Keratinocyte (primary cell): ENCODE results near the gene LYPD6. TPM values are rescaled to one million over a fixed set of nuclear protein-coding genes. Genes with fewer than 3 reads are reported as not detected.

Experiments used
- DNase-seq: peaks from one replicate; pipeline ENCODE4 v3.0.0-alpha.2; 2011; ENCODE audit warnings: low read depth, missing footprints, low spot score
- FAIRE-seq: peaks from 2 replicates; lab custom pipeline; 2011; peaks lifted over from hg19 to GRCh38; lab: Jason Lieb, UNC
- H2AFZ ChIP-seq: 2 replicates; pipeline ENCODE4 v1.6.0; 2012; ENCODE audit warnings: low read length, control low read depth, inconsistent platforms; ENCODE audit not compliant: control insufficient read depth
- H3K27ac ChIP-seq: 2 replicates; pipeline ENCODE4 v1.5.1; 2011; ENCODE audit warnings: low read length; ENCODE audit not compliant: control insufficient read depth, insufficient read depth
- H3K27me3 ChIP-seq: 3 replicates; pipeline ENCODE4 v1.6.0; 2011; ENCODE audit warnings: low read length; ENCODE audit not compliant: control insufficient read depth, insufficient read depth; ENCODE audit errors: extremely low read depth
- H3K36me3 ChIP-seq, 2 experiments: 2 replicates in 1 of 2; 3 replicates in 1 of 2; pipeline ENCODE4 v1.5.1; 2011; ENCODE audit warnings: low read length in 2 of 2, mild to moderate bottlenecking in 1 of 2; ENCODE audit not compliant: control insufficient read depth in 2 of 2, insufficient read depth in 2 of 2; ENCODE audit errors: extremely low read depth in 1 of 2
- H3K4me1 ChIP-seq: 3 replicates; pipeline ENCODE4 v1.5.1; 2011; ENCODE audit warnings: low read length; ENCODE audit not compliant: control insufficient read depth, insufficient read depth; ENCODE audit errors: extremely low read depth
- H3K4me2 ChIP-seq: 3 replicates; pipeline ENCODE4 v1.6.0; 2011; ENCODE audit warnings: low read depth, low read length; ENCODE audit not compliant: control insufficient read depth, insufficient read depth; ENCODE audit errors: extremely low read depth
- H3K4me3 ChIP-seq, 3 experiments: fragments of 200-600 bp in 1 of 3; sonication (generic) in 1 of 3; 2 replicates in 2 of 3; 3 replicates in 1 of 3; pipeline ENCODE4 v1.5.1; 2011 to 2016; ENCODE audit warnings: low read length in 3 of 3, mild to moderate bottlenecking in 3 of 3, control low read depth in 2 of 3, inconsistent platforms in 1 of 3, low read depth in 1 of 3, mixed read lengths in 1 of 3, mixed run types in 1 of 3, moderate library complexity in 1 of 3; ENCODE audit not compliant: control insufficient read depth in 2 of 3, insufficient read depth in 2 of 3; ENCODE audit errors: extremely low read depth in 1 of 3
- H3K79me2 ChIP-seq: 2 replicates; pipeline ENCODE4 v1.6.0; 2012; ENCODE audit warnings: low read length; ENCODE audit not compliant: control insufficient read depth, insufficient read depth
- H3K9ac ChIP-seq: 3 replicates; pipeline ENCODE4 v1.6.0; 2011; ENCODE audit warnings: low read length; ENCODE audit not compliant: control insufficient read depth, insufficient read depth; ENCODE audit errors: extremely low read depth
- H3K9me1 ChIP-seq: 3 replicates; pipeline ENCODE4 v1.6.0; 2011; ENCODE audit warnings: low read length; ENCODE audit not compliant: control insufficient read depth, insufficient read depth; ENCODE audit errors: extremely low read depth
- H3K9me3 ChIP-seq: 2 replicates; pipeline ENCODE4 v1.5.1; 2012; ENCODE audit warnings: low read depth, low read length; ENCODE audit not compliant: control insufficient read depth
- H4K20me1 ChIP-seq: 3 replicates; pipeline ENCODE4 v1.6.0; 2011; ENCODE audit warnings: low read length; ENCODE audit not compliant: control insufficient read depth, insufficient read depth; ENCODE audit errors: extremely low read depth
- EZH2 ChIP-seq: IDR thresholded peaks from one replicate; pipeline ENCODE4 v1.6.1; 2012; ENCODE audit warnings: inconsistent platforms, mild to moderate bottlenecking, low read length, moderate library complexity
- dilution Hi-C: fragments of 300-500 bp; cut with MboI; formaldehyde crosslinking; loops from one replicate; pipeline ENCODE4 v1.7.0; 2020; ENCODE audit warnings: low sequenced_read_pairs; ENCODE audit not compliant: extremely low pct_ligation_motif_present
- polyA plus RNA-seq, 5 experiments: library from polyadenylated mRNA; depleted of rRNA in 3 of 5; stranded (reverse) in 3 of 5; stranded (forward) in 1 of 5; unstranded in 1 of 5; fragments of >200 nt; gene quantifications; 1 replicate in 1 of 5; 2 replicates in 3 of 5; 3 replicates in 1 of 5; pipeline versions ENCODE4 v1.2.1 to v1.2.3, GENCODE V29; 2011 to 2012; ENCODE audit warnings: missing spikeins in 2 of 5, low read depth in 1 of 5, low replicate concordance in 1 of 5
- TF ChIP-seq, protein P1 (sequence below), 3 experiments: IDR thresholded peaks in 1 of 3; conservative IDR thresholded peaks in 1 of 3; optimal IDR thresholded peaks in 1 of 3; 2 replicates in 2 of 3; 3 replicates in 1 of 3; pipeline versions ENCODE3 to v1.5.1; 2011; ENCODE audit warnings: low read length in 3 of 3, mild to moderate bottlenecking in 3 of 3, moderate library complexity in 2 of 3, control low read depth in 1 of 3, inconsistent platforms in 1 of 3; ENCODE audit not compliant: insufficient read depth in 2 of 3; ENCODE audit errors: extremely low read depth in 1 of 3

The LYPD6 gene
- polyA plus RNA-seq, 1 donor (not counting 4 experiments of a cell fraction or from before 2014, with no cell fraction given) = 3.5 TPM

- H3K27me3 ChIP-seq = no peaks in the 10 kb centered on the region
- H3K4me2 ChIP-seq = no peak overlapping the region
- no peak overlapping the region for H3K27ac ChIP-seq
- no peaks in the 10 kb centered on the region for H4K20me1 ChIP-seq
- no peaks in the 10 kb centered on the region for H3K36me3 ChIP-seq
- FAIRE-seq (no peak), DNase-seq (no peak)
- no peaks in the 10 kb centered on the region for H3K4me1 ChIP-seq
- no peaks in the 10 kb centered on the region for H3K9me3 ChIP-seq
- no peak overlapping the region for H3K4me3 ChIP-seq
- H3K79me2 ChIP-seq = no peaks in the 10 kb centered on the region
- H2AFZ ChIP-seq = no peak overlapping the region
- H3K9ac ChIP-seq = no peak overlapping the region
- no peaks in the 10 kb centered on the region for H3K9me1 ChIP-seq
- dilution Hi-C loops = no loop called here
- TF ChIP-seq, protein P1, sequence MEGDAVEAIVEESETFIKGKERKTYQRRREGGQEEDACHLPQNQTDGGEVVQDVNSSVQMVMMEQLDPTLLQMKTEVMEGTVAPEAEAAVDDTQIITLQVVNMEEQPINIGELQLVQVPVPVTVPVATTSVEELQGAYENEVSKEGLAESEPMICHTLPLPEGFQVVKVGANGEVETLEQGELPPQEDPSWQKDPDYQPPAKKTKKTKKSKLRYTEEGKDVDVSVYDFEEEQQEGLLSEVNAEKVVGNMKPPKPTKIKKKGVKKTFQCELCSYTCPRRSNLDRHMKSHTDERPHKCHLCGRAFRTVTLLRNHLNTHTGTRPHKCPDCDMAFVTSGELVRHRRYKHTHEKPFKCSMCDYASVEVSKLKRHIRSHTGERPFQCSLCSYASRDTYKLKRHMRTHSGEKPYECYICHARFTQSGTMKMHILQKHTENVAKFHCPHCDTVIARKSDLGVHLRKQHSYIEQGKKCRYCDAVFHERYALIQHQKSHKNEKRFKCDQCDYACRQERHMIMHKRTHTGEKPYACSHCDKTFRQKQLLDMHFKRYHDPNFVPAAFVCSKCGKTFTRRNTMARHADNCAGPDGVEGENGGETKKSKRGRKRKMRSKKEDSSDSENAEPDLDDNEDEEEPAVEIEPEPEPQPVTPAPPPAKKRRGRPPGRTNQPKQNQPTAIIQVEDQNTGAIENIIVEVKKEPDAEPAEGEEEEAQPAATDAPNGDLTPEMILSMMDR (optimal IDR thresholded peaks at IDR 0.05 in 1 of 3, IDR thresholded peaks at IDR 0.05 in 1 of 3, conservative IDR thresholded peaks at IDR 0.05 in 1 of 3; ENCODE audit: extremely low read depth in 1 of 3, insufficient read depth in 2 of 3, low read length in 3 of 3) = no peak
- TF ChIP-seq EZH2 = no peak
Observed at GRCh38 chr2:149320362-149320761, 10.0 kb upstream of the LYPD6 start.

GRCh38 chr2:149329068-149329467, 1.3 kb upstream of the LYPD6 start:
- no peaks in the 10 kb centered on the region for H3K79me2 ChIP-seq
- dilution Hi-C loops = no loop called here
- no peaks in the 10 kb centered on the region for H3K36me3 ChIP-seq
- peak; percentile 56 for FAIRE-seq
- no peaks in the 10 kb centered on the region for H3K9me3 ChIP-seq
- H3K27ac ChIP-seq = no peak overlapping the region
- H3K27me3 ChIP-seq = no peaks in the 10 kb centered on the region
- H3K4me3 ChIP-seq = peak overlapping the region in 1 of 3 experiments; percentile 84
- H3K4me2 ChIP-seq = peak overlapping the region; percentile 91
- peak; percentile 25 for DNase-seq
- H3K4me1 ChIP-seq = peaks cover 15% of the 10 kb centered on the region
- H2AFZ ChIP-seq = peak overlapping the region; percentile 91
- H3K9ac ChIP-seq = no peak overlapping the region
- no peaks in the 10 kb centered on the region for H3K9me1 ChIP-seq
- TF ChIP-seq, protein P1 (optimal IDR thresholded peaks at IDR 0.05 in 1 of 3, IDR thresholded peaks at IDR 0.05 in 1 of 3, conservative IDR thresholded peaks at IDR 0.05 in 1 of 3; ENCODE audit: extremely low read depth in 1 of 3, insufficient read depth in 2 of 3, low read length in 3 of 3) = peak; percentile 58 to 78 (median 69)
- no peak for TF ChIP-seq EZH2
- H4K20me1 ChIP-seq = no peaks in the 10 kb centered on the region
